ENCODE results near the gene PEX19.

The PEX19 gene

DNA sequence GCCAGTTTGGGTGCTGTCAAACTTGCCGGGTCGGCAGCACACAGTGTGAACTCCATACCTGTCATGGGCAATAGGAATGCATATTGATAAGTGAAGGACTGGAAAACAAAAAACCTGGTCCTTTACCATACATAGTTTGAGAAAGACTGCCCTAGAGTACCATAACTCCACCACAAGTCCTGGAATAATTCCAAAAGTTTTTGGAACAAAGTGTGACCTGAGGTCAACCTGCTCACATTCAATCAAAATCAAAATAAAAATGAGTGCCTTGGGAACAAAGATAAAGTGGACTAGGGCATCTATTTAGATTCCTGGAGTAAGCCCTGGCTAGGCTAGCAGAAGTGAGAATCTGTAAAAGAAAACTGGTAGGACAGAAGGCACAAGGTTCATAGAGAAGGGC, 7.6 kb downstream of the PEX19 start:
- Histone ChIP-seq H3K36me3 (ENCODE audit: control insufficient read depth in 2 of 2, insufficient read depth in 1 of 2, low read length in 2 of 2) (peaks cover 20 to 62% of the 10 kb centered on the region in 2 experiments), H3K27ac (ENCODE audit: extremely low read depth, low read depth, low read length) (no peak overlapping the region), H3K4me3 (ENCODE audit: low read depth, low read length) (no peak overlapping the region), H3K9me3 (ENCODE audit: control insufficient read depth, insufficient read depth, low read depth, low read length) (no peaks in the 10 kb centered on the region), H3K4me1 (ENCODE audit: control insufficient read depth, insufficient read depth, low read length) (no peaks in the 10 kb centered on the region)
- ChIA-PET CTCF (no interaction called here), POLR2A (no interaction called here)
- TF ChIP-seq ZNF530 (tag by site-specific recombination; IDR thresholded peaks at IDR 0.05; ENCODE audit: low read depth) (no peak), KLF17 (tag by site-specific recombination; IDR thresholded peaks at IDR 0.05) (no peak), ZNF548 (tag by site-specific recombination; IDR thresholded peaks at IDR 0.05) (no peak), ZNF394 (tag by site-specific recombination; IDR thresholded peaks at IDR 0.05; ENCODE audit: borderline replicate concordance) (no peak), KLF16 (tag by site-specific recombination; IDR thresholded peaks at IDR 0.05) (no peak), ZNF121 (tag by site-specific recombination; IDR thresholded peaks at IDR 0.05) (no peak), ZNF544 (tag by site-specific recombination; IDR thresholded peaks at IDR 0.05) (no peak)
- TF ChIP-seq, protein P1, sequence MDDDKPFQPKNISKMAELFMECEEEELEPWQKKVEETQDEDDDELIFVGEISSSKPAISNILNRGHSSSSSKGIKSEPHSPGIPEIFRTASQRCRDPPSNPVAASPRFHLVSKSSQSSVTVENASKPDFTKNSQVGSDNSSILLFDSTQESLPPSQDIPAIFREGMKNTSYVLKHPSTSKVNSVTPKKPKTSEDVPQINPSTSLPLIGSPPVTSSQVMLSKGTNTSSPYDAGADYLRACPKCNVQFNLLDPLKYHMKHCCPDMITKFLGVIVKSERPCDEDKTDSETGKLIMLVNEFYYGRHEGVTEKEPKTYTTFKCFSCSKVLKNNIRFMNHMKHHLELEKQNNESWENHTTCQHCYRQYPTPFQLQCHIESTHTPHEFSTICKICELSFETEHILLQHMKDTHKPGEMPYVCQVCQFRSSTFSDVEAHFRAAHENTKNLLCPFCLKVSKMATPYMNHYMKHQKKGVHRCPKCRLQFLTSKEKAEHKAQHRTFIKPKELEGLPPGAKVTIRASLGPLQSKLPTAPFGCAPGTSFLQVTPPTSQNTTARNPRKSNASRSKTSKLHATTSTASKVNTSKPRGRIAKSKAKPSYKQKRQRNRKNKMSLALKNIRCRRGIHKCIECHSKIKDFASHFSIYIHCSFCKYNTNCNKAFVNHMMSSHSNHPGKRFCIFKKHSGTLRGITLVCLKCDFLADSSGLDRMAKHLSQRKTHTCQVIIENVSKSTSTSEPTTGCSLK (tag by site-specific recombination; IDR thresholded peaks at IDR 0.05) = no peak
- TF ChIP-seq, protein P2, sequence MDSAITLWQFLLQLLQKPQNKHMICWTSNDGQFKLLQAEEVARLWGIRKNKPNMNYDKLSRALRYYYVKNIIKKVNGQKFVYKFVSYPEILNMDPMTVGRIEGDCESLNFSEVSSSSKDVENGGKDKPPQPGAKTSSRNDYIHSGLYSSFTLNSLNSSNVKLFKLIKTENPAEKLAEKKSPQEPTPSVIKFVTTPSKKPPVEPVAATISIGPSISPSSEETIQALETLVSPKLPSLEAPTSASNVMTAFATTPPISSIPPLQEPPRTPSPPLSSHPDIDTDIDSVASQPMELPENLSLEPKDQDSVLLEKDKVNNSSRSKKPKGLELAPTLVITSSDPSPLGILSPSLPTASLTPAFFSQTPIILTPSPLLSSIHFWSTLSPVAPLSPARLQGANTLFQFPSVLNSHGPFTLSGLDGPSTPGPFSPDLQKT (IDR thresholded peaks at IDR 0.05; ENCODE audit: borderline replicate concordance, low read depth, low read length) = no peak

GRCh38 chr1:160271025-160271424, 13.9 kb downstream of the PEX19 start:
- Histone ChIP-seq H3K36me3 (ENCODE audit: control insufficient read depth in 2 of 2, insufficient read depth in 1 of 2, low read length in 2 of 2) (no peaks in the 10 kb centered on the region), H3K27ac (ENCODE audit: extremely low read depth, low read depth, low read length) (no peak overlapping the region), H3K4me3 (ENCODE audit: low read depth, low read length) (no peak overlapping the region), H3K9me3 (ENCODE audit: control insufficient read depth, insufficient read depth, low read depth, low read length) (no peaks in the 10 kb centered on the region), H3K4me1 (ENCODE audit: control insufficient read depth, insufficient read depth, low read length) (no peaks in the 10 kb centered on the region)
- ChIA-PET POLR2A (no interaction called here), CTCF (interaction anchor here (2.0 kb wide), 1 partner anchor 21 kb away, joined by 9 read pairs; no protein-coding TSS in a partner anchor)
- TF ChIP-seq ZNF121 (tag by site-specific recombination; IDR thresholded peaks at IDR 0.05) (peak; percentile 70; the same call in 1 of the 2 replicates), WT1 (tag by site-specific recombination; IDR thresholded peaks at IDR 0.05) (no peak), ZNF18 (tag by site-specific recombination; IDR thresholded peaks at IDR 0.05) (no peak)
- TF ChIP-seq, protein P3, sequence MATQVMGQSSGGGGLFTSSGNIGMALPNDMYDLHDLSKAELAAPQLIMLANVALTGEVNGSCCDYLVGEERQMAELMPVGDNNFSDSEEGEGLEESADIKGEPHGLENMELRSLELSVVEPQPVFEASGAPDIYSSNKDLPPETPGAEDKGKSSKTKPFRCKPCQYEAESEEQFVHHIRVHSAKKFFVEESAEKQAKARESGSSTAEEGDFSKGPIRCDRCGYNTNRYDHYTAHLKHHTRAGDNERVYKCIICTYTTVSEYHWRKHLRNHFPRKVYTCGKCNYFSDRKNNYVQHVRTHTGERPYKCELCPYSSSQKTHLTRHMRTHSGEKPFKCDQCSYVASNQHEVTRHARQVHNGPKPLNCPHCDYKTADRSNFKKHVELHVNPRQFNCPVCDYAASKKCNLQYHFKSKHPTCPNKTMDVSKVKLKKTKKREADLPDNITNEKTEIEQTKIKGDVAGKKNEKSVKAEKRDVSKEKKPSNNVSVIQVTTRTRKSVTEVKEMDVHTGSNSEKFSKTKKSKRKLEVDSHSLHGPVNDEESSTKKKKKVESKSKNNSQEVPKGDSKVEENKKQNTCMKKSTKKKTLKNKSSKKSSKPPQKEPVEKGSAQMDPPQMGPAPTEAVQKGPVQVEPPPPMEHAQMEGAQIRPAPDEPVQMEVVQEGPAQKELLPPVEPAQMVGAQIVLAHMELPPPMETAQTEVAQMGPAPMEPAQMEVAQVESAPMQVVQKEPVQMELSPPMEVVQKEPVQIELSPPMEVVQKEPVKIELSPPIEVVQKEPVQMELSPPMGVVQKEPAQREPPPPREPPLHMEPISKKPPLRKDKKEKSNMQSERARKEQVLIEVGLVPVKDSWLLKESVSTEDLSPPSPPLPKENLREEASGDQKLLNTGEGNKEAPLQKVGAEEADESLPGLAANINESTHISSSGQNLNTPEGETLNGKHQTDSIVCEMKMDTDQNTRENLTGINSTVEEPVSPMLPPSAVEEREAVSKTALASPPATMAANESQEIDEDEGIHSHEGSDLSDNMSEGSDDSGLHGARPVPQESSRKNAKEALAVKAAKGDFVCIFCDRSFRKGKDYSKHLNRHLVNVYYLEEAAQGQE (tag by site-specific recombination; IDR thresholded peaks at IDR 0.05) = no peak
